GM18519 (cell line): ENCODE data around the gene LMAN1L.

Experiments
- ATAC-seq: cut with Tn5 transposase; IDR thresholded peaks from one replicate; pipeline ENCODE4 v1.9.1; 2021; ENCODE audit warnings: mild to moderate bottlenecking, moderate library complexity; ENCODE audit not compliant: unreplicated experiment, low FRiP score

LMAN1L gene

GRCh38 chr15:74792227-74793016, 20.2 kb upstream of the LMAN1L start:
- ATAC-seq, result no peak

- ATAC-seq, result no peak
These were observed 19.3 kb upstream of the LMAN1L start for GRCh38 chr15:74793135-74794028.

GRCh38 chr15:74794248-74794969, 18.2 kb upstream of the LMAN1L start:
- no peak for ATAC-seq

- no peak for ATAC-seq
These were observed 17.7 kb upstream of the LMAN1L start for GRCh38 chr15:74794970-74795349.

GRCh38 chr15:74795966-74796625, 16.5 kb upstream of the LMAN1L start:
- no peak for ATAC-seq

GRCh38 chr15:74798388-74799254, 14.0 kb upstream of the LMAN1L start:
- no peak for ATAC-seq

- no peak for ATAC-seq
These were observed 13.3 kb upstream of the LMAN1L start for GRCh38 chr15:74799255-74799855.

GRCh38 chr15:74799856-74800558, 12.6 kb upstream of the LMAN1L start:
- ATAC-seq, result no peak

- no peak for ATAC-seq
These were observed 12.0 kb upstream of the LMAN1L start for GRCh38 chr15:74800559-74801094.

- ATAC-seq, result no peak
These were observed 11.2 kb upstream of the LMAN1L start for GRCh38 chr15:74801311-74801997.

- ATAC-seq, result no peak
These were observed 10.3 kb upstream of the LMAN1L start for GRCh38 chr15:74802290-74802689.

GRCh38 chr15:74802862-74803447, 9.7 kb upstream of the LMAN1L start:
- no peak for ATAC-seq

- no peak for ATAC-seq
These were observed 7.7 kb upstream of the LMAN1L start for GRCh38 chr15:74804935-74805334.

- ATAC-seq, result no peak
These were observed 5.4 kb upstream of the LMAN1L start for GRCh38 chr15:74807282-74807681.

GRCh38 chr15:74808078-74808839, 4.4 kb upstream of the LMAN1L start:
- no peak for ATAC-seq

- no peak for ATAC-seq
These were observed 3.8 kb upstream of the LMAN1L start for GRCh38 chr15:74808840-74809229.

GRCh38 chr15:74809242-74809641, 3.4 kb upstream of the LMAN1L start:
- ATAC-seq, result no peak
